GM18861 (cell line): Measurements from ENCODE around the gene KRTAP4-2.
"Not testable (repeated sequence)": the region's sequence is repeated elsewhere in the genome, so short reads cannot be mapped to it uniquely, and the experiment has no call there.

Source experiments
- ATAC-seq: cut with Tn5 transposase; IDR thresholded peaks from one replicate; pipeline ENCODE4 v1.9.1; 2021; ENCODE audit not compliant: unreplicated experiment

Gene KRTAP4-2

GRCh38 chr17:41177727-41178271 lies at the start of gene KRTAP4-2:
Gene KRTAP4-2, minus strand, starts transcription at chr17:41178221. Its CDS starts 57 bp downstream, at chr17:41178164.
- ATAC-seq = no peak

GRCh38 chr17:41226598-41227095 lies 48.6 kb upstream of the KRTAP4-2 start, which contains the start of gene KRTAP9-2:
Gene KRTAP9-2, plus strand, starts transcription at chr17:41226648. Its CDS starts 7 bp downstream, at chr17:41226655.
- not testable (repeated sequence) for ATAC-seq

GRCh38 chr17:41226051-41226450 lies 48.0 kb upstream of the KRTAP4-2 start:
- ATAC-seq = no peak

- ATAC-seq = no peak
Observed at GRCh38 chr17:41223821-41224220, 45.8 kb upstream of the KRTAP4-2 start.

GRCh38 chr17:41215681-41216080 lies 37.7 kb upstream of the KRTAP4-2 start:
- no peak for ATAC-seq

- ATAC-seq = no peak
Observed at GRCh38 chr17:41212524-41213169, 34.6 kb upstream of the KRTAP4-2 start.

- no peak for ATAC-seq
Observed at GRCh38 chr17:41211845-41212466, 33.9 kb upstream of the KRTAP4-2 start.

- no peak for ATAC-seq
Observed at GRCh38 chr17:41199421-41200078, 21.5 kb upstream of the KRTAP4-2 start.

GRCh38 chr17:41196068-41196467 lies 18.0 kb upstream of the KRTAP4-2 start:
- no peak for ATAC-seq

- no peak for ATAC-seq
Observed at GRCh38 chr17:41190328-41190727, 12.3 kb upstream of the KRTAP4-2 start.

GRCh38 chr17:41189837-41190318 lies 11.9 kb upstream of the KRTAP4-2 start, which contains the start of gene KRTAP9-1:
Gene KRTAP9-1, plus strand, starts transcription at chr17:41189887. Its CDS starts 0 bp downstream, at chr17:41189887.
- not testable (repeated sequence) for ATAC-seq

GRCh38 chr17:41186872-41187271 lies 8.9 kb upstream of the KRTAP4-2 start:
- no peak for ATAC-seq

- ATAC-seq = no peak
Observed at GRCh38 chr17:41185001-41185400, 7.0 kb upstream of the KRTAP4-2 start.

GRCh38 chr17:41184480-41184961 lies 6.5 kb upstream of the KRTAP4-2 start, which contains the start of gene KRTAP4-1:
Gene KRTAP4-1, minus strand, starts transcription at chr17:41184911. Its CDS starts 57 bp downstream, at chr17:41184854.
- no peak for ATAC-seq

GRCh38 chr17:41178843-41179616 lies 1.0 kb upstream of the KRTAP4-2 start:
- no peak for ATAC-seq

- no peak for ATAC-seq
Observed at GRCh38 chr17:41178341-41178740, 320 bp upstream of the KRTAP4-2 start.

GRCh38 chr17:41176744-41177387 lies 1.2 kb downstream of the KRTAP4-2 start:
- no peak for ATAC-seq

GRCh38 chr17:41171886-41172285 lies 6.1 kb downstream of the KRTAP4-2 start:
- ATAC-seq = no peak

GRCh38 chr17:41168121-41168520 lies 9.9 kb downstream of the KRTAP4-2 start, which contains the start of gene KRTAP4-3:
Gene KRTAP4-3, minus strand, starts transcription at chr17:41168221. Its CDS starts 49 bp downstream, at chr17:41168172.
- no peak for ATAC-seq

GRCh38 chr17:41167561-41167960 lies 10.5 kb downstream of the KRTAP4-2 start:
- ATAC-seq = no peak
